Stimulated activated CD8-positive, alpha-beta memory T cell treated with anti-CD3 and anti-CD28 coated beads, Interleukin-15, amount 100 ng/mL, for 4 hours (primary cell): ENCODE results near the gene KANSL1.
"Not testable (repeated sequence)": the region's sequence is repeated elsewhere in the genome, so short reads cannot be mapped to it uniquely, and the experiment has no call there.

Source experiments
- DNase-seq, 2 donors: peaks; one replicate each; pipeline ENCODE4 v3.0.0-alpha.2; 2020; ENCODE audit warnings: low read depth in 2 of 2

Gene KANSL1

GRCh38 chr17:46117850-46118696 lies 75.2 kb downstream of the KANSL1 start:
- no peak for DNase-seq

- DNase-seq, result no peak
Observed at GRCh38 chr17:46117117-46117516, 76.1 kb downstream of the KANSL1 start.

DNA sequence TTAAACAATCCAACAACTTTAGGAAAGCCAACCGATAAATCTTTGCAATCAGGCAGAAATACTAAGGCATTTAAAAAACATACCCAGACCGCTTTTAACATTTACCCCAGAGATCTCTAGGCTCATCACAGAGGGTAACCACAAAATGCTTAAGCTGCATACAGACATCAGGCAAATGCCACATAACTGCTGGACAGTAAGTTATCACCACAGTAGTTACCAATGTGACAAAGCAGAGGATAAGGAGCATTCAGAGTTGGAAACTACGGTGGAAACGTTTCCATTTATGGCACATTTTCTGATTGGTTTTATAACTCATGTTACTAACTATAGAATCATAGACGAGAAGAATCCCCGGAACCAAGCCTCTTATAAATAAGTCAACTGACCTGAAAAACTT lies 77.5 kb downstream of the KANSL1 start:
- DNase-seq, result no peak

DNA sequence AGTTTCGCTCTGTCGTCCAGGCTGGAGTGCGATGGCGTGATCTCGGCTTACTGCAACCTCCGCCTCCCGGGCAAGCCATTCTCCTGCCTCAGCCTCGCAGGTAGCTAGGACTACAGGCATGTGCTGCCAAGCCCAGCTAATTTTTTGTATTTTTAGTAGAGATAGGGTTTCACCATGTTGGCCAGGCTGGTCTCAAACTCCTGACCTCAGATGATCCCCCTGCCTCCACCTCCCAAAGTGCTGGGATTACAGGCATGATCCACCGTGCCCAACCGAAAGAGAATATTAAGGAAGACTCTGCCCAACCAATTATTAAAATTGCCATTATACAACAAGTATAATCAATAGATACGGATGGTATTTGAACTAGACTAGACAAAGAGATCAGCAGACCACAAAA lies 82.0 kb downstream of the KANSL1 start:
- DNase-seq, result not testable (repeated sequence)

DNA sequence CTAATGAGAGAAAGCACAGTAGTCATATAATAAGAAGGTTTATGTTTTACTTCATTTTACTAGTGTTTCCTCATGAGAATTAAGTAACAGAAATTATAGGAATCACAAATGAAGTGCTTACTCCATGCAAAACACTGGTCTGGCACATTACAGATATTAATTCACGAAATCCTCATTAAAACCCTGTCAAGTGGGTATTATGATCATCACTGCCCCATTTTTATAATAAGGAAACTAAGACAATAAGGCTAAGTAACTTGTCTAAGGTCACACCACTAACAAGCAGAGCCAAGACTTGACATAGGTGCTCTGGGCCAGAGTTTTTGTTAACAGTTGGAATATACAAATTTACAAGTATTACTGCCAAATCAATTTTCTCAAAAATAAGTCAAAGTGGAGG lies 83.0 kb downstream of the KANSL1 start:
- no peak for DNase-seq

- DNase-seq, result no peak
Observed at GRCh38 chr17:46109603-46110189, 83.5 kb downstream of the KANSL1 start.

- no peak for DNase-seq
Observed at GRCh38 chr17:46108550-46109110, 84.6 kb downstream of the KANSL1 start.

- DNase-seq, result no peak
Observed at GRCh38 chr17:46108120-46108519, 85.1 kb downstream of the KANSL1 start.

GRCh38 chr17:46106966-46107644 lies 86.1 kb downstream of the KANSL1 start:
- no peak for DNase-seq

DNA sequence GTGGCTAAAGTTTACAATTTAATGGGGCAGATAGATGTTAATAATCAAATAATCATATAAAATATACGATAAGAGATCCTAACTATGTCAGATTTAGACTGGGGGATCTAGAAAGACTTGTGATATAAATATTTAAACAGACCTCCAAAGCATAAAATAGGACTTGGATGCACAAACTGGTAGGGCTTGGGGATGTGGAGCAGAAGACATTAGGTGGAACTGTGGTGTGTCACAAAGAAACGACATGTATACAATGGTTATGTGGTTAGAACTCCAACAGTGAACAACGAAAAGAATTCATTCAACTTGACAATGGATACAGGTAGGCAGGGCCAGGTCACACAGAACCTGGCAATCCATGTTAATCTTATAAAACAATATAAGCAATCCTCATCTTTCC lies 90.4 kb downstream of the KANSL1 start:
- DNase-seq, result not testable (repeated sequence)

- DNase-seq, result not testable (repeated sequence)
Observed at GRCh38 chr17:46101785-46102617, 91.2 kb downstream of the KANSL1 start.

GRCh38 chr17:46100590-46100989 lies 92.6 kb downstream of the KANSL1 start:
- no peak for DNase-seq

DNA sequence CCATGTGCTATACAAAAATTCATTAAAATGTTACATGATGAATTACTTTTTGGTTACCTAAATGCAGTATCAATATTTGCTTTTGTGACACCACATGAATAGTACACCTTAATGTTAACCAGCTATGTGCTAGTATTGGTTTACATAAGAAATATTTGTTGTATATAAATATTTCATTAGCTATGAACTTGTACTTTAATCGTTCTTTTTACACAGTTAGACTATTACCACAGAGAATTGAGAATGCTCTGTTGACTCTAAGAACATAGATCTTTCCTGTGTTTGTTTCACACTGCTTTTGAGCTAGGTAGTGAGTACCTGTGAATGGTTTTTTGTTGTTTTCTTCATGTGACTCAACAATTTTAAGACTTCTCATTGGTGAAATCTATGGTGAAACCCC lies 93.4 kb downstream of the KANSL1 start:
- no peak for DNase-seq

GRCh38 chr17:46097497-46097896 lies 95.7 kb downstream of the KANSL1 start:
- DNase-seq, result no peak

DNA sequence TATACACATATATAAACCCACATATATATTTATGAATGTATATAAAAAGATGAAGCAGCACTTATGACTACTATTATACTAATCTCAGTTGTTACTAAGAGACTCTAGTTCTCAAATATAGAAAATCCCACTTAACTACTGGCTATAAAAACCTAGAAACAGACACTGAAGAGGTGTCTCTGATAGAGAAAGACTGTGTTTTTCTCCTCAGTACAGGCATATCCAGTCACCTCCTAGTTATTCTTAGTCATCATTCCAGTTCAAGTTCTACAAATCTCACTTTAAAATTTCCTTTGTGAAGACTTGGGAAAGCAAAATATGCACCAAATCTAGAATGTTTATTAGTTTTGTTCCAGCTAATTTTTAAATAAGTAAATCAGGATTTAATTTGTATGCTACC lies 100.2 kb downstream of the KANSL1 start:
- no peak for DNase-seq

DNA sequence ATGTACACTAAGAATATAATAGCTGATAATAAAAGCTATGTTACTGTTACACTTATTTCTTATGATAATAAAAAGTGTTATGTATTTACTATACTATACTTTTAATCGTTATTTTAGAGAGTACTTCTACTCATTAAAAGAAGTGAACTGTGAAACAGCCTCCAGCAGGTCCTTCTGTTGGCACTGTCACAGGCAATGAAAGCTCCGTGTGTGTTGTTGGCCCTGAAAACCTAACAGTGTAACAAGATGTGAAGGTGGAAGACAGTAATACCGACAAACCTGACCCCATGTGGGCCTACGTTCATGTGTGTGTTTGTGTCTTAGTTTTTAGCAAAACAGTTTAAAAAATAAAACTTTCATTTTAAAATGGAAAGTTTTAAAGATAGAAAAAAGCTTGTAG lies 102.4 kb downstream of the KANSL1 start:
- DNase-seq, result no peak

GRCh38 chr17:46089389-46089965 lies 103.8 kb downstream of the KANSL1 start:
- no peak for DNase-seq

- DNase-seq, result no peak
Observed at GRCh38 chr17:46088595-46088994, 104.6 kb downstream of the KANSL1 start.

GRCh38 chr17:46087871-46088270 lies 105.4 kb downstream of the KANSL1 start:
- not testable (repeated sequence) for DNase-seq

GRCh38 chr17:46086821-46087220 lies 106.4 kb downstream of the KANSL1 start:
- no peak for DNase-seq

DNA sequence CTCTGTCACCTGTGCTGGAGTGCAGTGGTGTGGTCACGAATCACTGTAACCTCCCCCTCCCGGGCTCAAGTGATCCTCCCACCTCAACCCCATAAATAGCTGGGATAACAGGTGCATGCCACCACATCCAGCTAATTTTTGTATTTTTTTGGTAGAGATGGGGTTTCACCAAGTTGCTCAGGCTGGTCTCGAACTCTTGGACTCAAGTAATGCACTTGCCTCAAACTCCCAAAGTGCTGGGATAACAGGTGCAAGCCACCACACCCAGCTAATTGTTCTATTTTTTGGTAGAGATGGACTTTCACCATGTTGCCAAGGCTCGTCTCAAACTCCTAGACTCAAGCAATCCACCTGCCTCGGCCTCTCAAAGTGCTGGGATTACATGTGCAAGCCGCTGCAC lies 107.7 kb downstream of the KANSL1 start:
- DNase-seq, result no peak
